OCI-LY3 (cell line): ENCODE measurements around the gene SMPDL3B.

ENCODE experiments used
- H2AFZ ChIP-seq: fragments of 200-600, 300-600 bp; shearing (Covaris generic); 2 replicates; pipeline ENCODE4 v1.6.0; 2014; ENCODE audit warnings: antibody characterized with exemption, low read depth, low read length
- H3K27ac ChIP-seq: fragments of 200-600, 300-600 bp; sonication (generic); 2 replicates; pipeline ENCODE4 v1.5.1; 2014; ENCODE audit warnings: mild to moderate bottlenecking, low read length, moderate library complexity, mixed read lengths
- H3K27me3 ChIP-seq: fragments of 200-600, 300-600 bp; sonication (generic); 2 replicates; pipeline ENCODE4 v1.6.1; 2014; ENCODE audit warnings: low read depth, low read length, mixed read lengths
- H3K36me3 ChIP-seq: fragments of 200-600, 300-600 bp; sonication (generic); replicated peaks from 2 replicates; pipeline ENCODE3; 2014; ENCODE audit warnings: low read depth, low read length, mixed read lengths
- H3K4me1 ChIP-seq: fragments of 300-600, 200-600 bp; sonication (generic); 2 replicates; pipeline ENCODE4 v1.6.1; 2014; ENCODE audit warnings: low read length, mixed read lengths
- H3K4me2 ChIP-seq: fragments of 200-600, 300-600 bp; sonication (generic); 2 replicates; pipeline ENCODE4 v1.6.1; 2014; ENCODE audit warnings: low read length, mixed read lengths
- H3K4me3 ChIP-seq: fragments of 300-600, 200-600 bp; sonication (generic); 2 replicates; pipeline ENCODE4 v1.5.1; 2014; ENCODE audit warnings: antibody characterized with exemption, mild to moderate bottlenecking, low read length, moderate library complexity
- H3K79me2 ChIP-seq: fragments of 300-600, 200-600 bp; shearing (Covaris generic); 2 replicates; pipeline ENCODE4 v1.6.1; 2014; ENCODE audit warnings: mild to moderate bottlenecking, low read length, mixed read lengths
- H3K9ac ChIP-seq: fragments of 300-600, 200-600 bp; shearing (Covaris generic); 2 replicates; pipeline ENCODE4 v1.6.0; 2014; ENCODE audit warnings: mild to moderate bottlenecking, low read length, moderate library complexity
- H3K9me3 ChIP-seq: fragments of 200-600, 300-600 bp; shearing (Covaris generic); 2 replicates; pipeline ENCODE4 v1.6.1; 2014; ENCODE audit warnings: low read length, mixed read lengths; ENCODE audit not compliant: insufficient read depth
- H4K20me1 ChIP-seq: fragments of 200-600, 300-600 bp; sonication (generic); 2 replicates; pipeline ENCODE4 v1.6.1; 2016; ENCODE audit warnings: low read length, mixed read lengths; ENCODE audit not compliant: insufficient read depth
- CTCF ChIP-seq: fragments of 200-600, 300-600 bp; sonication (generic); IDR thresholded peaks from 2 replicates; pipeline ENCODE4 v1.5.1; 2014; ENCODE audit warnings: antibody characterized with exemption, low read length, low read depth
- EZH2phosphoT487 ChIP-seq: fragments of 200-600 bp; shearing (Covaris generic); IDR thresholded peaks from 2 replicates; pipeline ENCODE4 v1.6.1; 2018; ENCODE audit warnings: antibody characterized with exemption, mixed run types, low read depth

Gene SMPDL3B

GRCh38 chr1:27963393-27963792 lies 28.6 kb downstream of the SMPDL3B start:
- H3K4me3 ChIP-seq = no peak overlapping the region
- H3K27ac ChIP-seq = no peak overlapping the region
- no peaks in the 10 kb centered on the region for H3K9me3 ChIP-seq
- no peak overlapping the region for H3K4me2 ChIP-seq
- H3K4me1 ChIP-seq = peaks cover 8% of the 10 kb centered on the region
- no peaks in the 10 kb centered on the region for H3K79me2 ChIP-seq
- TF ChIP-seq EZH2phosphoT487 (no peak), CTCF (no peak)
- no peaks in the 10 kb centered on the region for H3K36me3 ChIP-seq
- no peak overlapping the region for H3K9ac ChIP-seq
- no peaks in the 10 kb centered on the region for H4K20me1 ChIP-seq
- no peak overlapping the region for H2AFZ ChIP-seq
- H3K27me3 ChIP-seq = no peaks in the 10 kb centered on the region

GRCh38 chr1:27966402-27967105 lies 31.8 kb downstream of the SMPDL3B start:
- no peak overlapping the region for H3K9ac ChIP-seq

GRCh38 chr1:27967106-27967883 lies 32.5 kb downstream of the SMPDL3B start:
- Histone ChIP-seq H4K20me1 (no peaks in the 10 kb centered on the region), H3K79me2 (no peaks in the 10 kb centered on the region), H3K27ac (no peak overlapping the region), H3K4me1 (peaks cover 12% of the 10 kb centered on the region), H3K4me3 (no peak overlapping the region), H3K9me3 (no peaks in the 10 kb centered on the region), H3K9ac (no peak overlapping the region), H3K4me2 (no peak overlapping the region), H3K27me3 (no peaks in the 10 kb centered on the region), H2AFZ (no peak overlapping the region), H3K36me3 (no peaks in the 10 kb centered on the region)
- TF ChIP-seq EZH2phosphoT487 (no peak), CTCF (no peak)

More at GRCh38 chr1:27966402-27967105, 31.8 kb downstream of the SMPDL3B start:
- TF ChIP-seq EZH2phosphoT487 (no peak), CTCF (no peak)
- Histone ChIP-seq H3K36me3 (no peaks in the 10 kb centered on the region), H3K79me2 (no peaks in the 10 kb centered on the region), H3K9me3 (no peaks in the 10 kb centered on the region), H3K4me2 (no peak overlapping the region), H3K27ac (no peak overlapping the region), H3K27me3 (no peaks in the 10 kb centered on the region), H3K4me3 (no peak overlapping the region), H2AFZ (no peak overlapping the region), H4K20me1 (no peaks in the 10 kb centered on the region), H3K4me1 (peaks cover 12% of the 10 kb centered on the region)

- H3K27ac ChIP-seq = no peak overlapping the region
- no peak overlapping the region for H3K4me3 ChIP-seq
- H3K4me1 ChIP-seq = peaks cover 12% of the 10 kb centered on the region
- H3K27me3 ChIP-seq = no peaks in the 10 kb centered on the region
- no peak overlapping the region for H3K4me2 ChIP-seq
- no peaks in the 10 kb centered on the region for H3K9me3 ChIP-seq
- TF ChIP-seq CTCF (no peak), EZH2phosphoT487 (no peak)
- H3K9ac ChIP-seq = no peak overlapping the region
- no peaks in the 10 kb centered on the region for H3K79me2 ChIP-seq
- H4K20me1 ChIP-seq = no peaks in the 10 kb centered on the region
- no peaks in the 10 kb centered on the region for H3K36me3 ChIP-seq
- H2AFZ ChIP-seq = no peak overlapping the region
These were observed 33.2 kb downstream of the SMPDL3B start for GRCh38 chr1:27967884-27968466.
